GM12891 (cell line): ENCODE data around the gene MMEL1.
"Not testable (repeated sequence)": the region's sequence is repeated elsewhere in the genome, so short reads cannot be mapped to it uniquely, and the experiment has no call there.

Experiments used
- PAX5 ChIP-seq: IDR thresholded peaks from 2 replicates; pipeline ENCODE4 v1.6.1; 2011; ENCODE audit warnings: low read length, moderate library complexity, mild to moderate bottlenecking; ENCODE audit not compliant: insufficient read depth, severe bottlenecking
- POLR2A ChIP-seq: IDR thresholded peaks from 2 replicates; pipeline ENCODE4 v1.6.1; 2011; ENCODE audit warnings: low read depth, low read length, control low read depth
- POLR2AphosphoS5 ChIP-seq: IDR thresholded peaks from 2 replicates; pipeline ENCODE4 v1.6.1; 2011; ENCODE audit warnings: low read depth, low read length, control low read depth
- SPI1 ChIP-seq: IDR thresholded peaks from 2 replicates; pipeline ENCODE4 v1.6.1; 2011; ENCODE audit warnings: low read depth, low read length, control low read depth
- TAF1 ChIP-seq: IDR thresholded peaks from 2 replicates; pipeline ENCODE4 v1.6.1; 2011; ENCODE audit warnings: low read depth, low read length, control low read depth

- TF ChIP-seq SPI1, POLR2A, TAF1, POLR2AphosphoS5, PAX5: not testable (repeated sequence)
These were observed 7.1 kb downstream of the MMEL1 start for GRCh38 chr1:2625748-2626147.
